Measurements from ENCODE around the gene RIPOR3.
"Not testable (repeated sequence)": the region's sequence is repeated elsewhere in the genome, so short reads cannot be mapped to it uniquely, and the experiment has no call there.

RIPOR3 gene

DNA sequence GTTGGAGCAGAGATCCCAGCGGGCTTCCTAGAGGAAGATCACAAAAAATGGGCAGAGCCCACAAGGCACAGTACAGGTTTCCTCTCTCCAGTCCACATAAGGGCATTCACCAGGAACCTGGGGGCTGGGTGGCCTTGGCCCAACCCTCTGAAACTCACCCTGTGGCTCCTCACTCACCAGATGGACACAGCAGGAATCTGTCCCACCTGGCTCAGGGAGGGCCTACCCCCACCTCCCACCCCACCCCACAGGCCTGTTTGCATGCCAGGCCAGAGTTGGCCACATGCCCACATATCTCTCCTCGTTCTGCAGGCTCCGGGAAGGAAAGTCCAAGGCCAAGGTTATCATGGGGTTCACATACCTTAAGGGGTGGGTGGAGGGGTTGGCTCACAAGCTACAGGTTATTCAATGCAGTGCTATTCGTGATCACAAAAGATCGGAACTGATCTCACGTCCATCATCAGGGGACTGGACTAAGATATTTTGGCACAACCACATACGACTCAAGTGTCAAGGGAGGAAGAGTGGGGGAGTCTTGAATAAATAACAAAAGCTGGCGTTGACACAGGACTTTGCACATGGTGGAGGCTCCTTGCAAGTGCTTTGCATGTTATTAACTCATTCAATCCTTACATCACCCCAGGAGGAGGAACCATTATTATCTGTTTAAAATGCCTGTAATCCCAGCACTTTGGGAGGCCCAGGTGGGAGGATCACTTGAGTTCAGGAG, 13.0 kb downstream of the RIPOR3 start:
- Histone ChIP-seq H3K36me3 (no peaks in the 10 kb centered on the region), H3K9me3 (no peaks in the 10 kb centered on the region), H3K4me1 (no peaks in the 10 kb centered on the region), H3K4me3 (ENCODE audit: low read depth, low read length) (no peak overlapping the region), H3K27me3 (no peaks in the 10 kb centered on the region)
- TF ChIP-seq, protein P1, sequence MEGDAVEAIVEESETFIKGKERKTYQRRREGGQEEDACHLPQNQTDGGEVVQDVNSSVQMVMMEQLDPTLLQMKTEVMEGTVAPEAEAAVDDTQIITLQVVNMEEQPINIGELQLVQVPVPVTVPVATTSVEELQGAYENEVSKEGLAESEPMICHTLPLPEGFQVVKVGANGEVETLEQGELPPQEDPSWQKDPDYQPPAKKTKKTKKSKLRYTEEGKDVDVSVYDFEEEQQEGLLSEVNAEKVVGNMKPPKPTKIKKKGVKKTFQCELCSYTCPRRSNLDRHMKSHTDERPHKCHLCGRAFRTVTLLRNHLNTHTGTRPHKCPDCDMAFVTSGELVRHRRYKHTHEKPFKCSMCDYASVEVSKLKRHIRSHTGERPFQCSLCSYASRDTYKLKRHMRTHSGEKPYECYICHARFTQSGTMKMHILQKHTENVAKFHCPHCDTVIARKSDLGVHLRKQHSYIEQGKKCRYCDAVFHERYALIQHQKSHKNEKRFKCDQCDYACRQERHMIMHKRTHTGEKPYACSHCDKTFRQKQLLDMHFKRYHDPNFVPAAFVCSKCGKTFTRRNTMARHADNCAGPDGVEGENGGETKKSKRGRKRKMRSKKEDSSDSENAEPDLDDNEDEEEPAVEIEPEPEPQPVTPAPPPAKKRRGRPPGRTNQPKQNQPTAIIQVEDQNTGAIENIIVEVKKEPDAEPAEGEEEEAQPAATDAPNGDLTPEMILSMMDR (IDR thresholded peaks at IDR 0.05; ENCODE audit: low read depth, low read length): no peak
- DNase-seq: no peak

DNA sequence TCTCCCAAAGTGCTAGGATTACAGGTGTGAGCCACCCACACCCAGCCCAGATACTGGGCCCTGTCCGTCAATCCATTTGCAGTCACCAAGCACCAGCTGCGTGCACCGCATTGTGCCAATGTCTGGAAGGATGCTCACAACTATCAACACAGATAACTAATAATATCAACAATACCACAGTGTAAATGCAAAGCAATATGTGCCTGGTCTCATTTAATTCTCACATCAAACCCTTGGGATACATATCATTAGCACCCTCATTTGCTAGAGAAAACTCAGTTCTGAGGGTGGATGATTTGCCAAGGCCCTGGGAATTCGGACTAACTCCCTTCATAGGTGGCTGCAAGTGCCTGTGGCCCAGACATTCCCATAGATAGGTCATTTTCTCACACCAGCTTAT, 14.5 kb downstream of the RIPOR3 start:
- DNase-seq: no peak
- no peaks in the 10 kb centered on the region for H3K36me3 ChIP-seq
- no peaks in the 10 kb centered on the region for H3K27me3 ChIP-seq
- H3K4me1 ChIP-seq: no peaks in the 10 kb centered on the region
- H3K4me3 ChIP-seq (ENCODE audit: low read depth, low read length): no peak overlapping the region
- H3K9me3 ChIP-seq: no peaks in the 10 kb centered on the region
- TF ChIP-seq, protein P1 (IDR thresholded peaks at IDR 0.05; ENCODE audit: low read depth, low read length): no peak

- not testable (repeated sequence) for H3K4me1 ChIP-seq; DNase-seq; H3K9me3 ChIP-seq; H3K27me3 ChIP-seq; H3K4me3 ChIP-seq (ENCODE audit: low read depth, low read length); H3K36me3 ChIP-seq
Observed at GRCh38 chr20:50676377-50676731, 15.0 kb downstream of the RIPOR3 start.

- DNase-seq: no peak
- no peaks in the 10 kb centered on the region for H3K9me3 ChIP-seq
- H3K4me1 ChIP-seq: no peaks in the 10 kb centered on the region
- TF ChIP-seq, protein P1 (IDR thresholded peaks at IDR 0.05; ENCODE audit: low read depth, low read length): no peak
- no peak overlapping the region for H3K4me3 ChIP-seq (ENCODE audit: low read depth, low read length)
- H3K27me3 ChIP-seq: no peaks in the 10 kb centered on the region
- no peaks in the 10 kb centered on the region for H3K36me3 ChIP-seq
Observed at GRCh38 chr20:50675671-50676376, 15.5 kb downstream of the RIPOR3 start.

DNA sequence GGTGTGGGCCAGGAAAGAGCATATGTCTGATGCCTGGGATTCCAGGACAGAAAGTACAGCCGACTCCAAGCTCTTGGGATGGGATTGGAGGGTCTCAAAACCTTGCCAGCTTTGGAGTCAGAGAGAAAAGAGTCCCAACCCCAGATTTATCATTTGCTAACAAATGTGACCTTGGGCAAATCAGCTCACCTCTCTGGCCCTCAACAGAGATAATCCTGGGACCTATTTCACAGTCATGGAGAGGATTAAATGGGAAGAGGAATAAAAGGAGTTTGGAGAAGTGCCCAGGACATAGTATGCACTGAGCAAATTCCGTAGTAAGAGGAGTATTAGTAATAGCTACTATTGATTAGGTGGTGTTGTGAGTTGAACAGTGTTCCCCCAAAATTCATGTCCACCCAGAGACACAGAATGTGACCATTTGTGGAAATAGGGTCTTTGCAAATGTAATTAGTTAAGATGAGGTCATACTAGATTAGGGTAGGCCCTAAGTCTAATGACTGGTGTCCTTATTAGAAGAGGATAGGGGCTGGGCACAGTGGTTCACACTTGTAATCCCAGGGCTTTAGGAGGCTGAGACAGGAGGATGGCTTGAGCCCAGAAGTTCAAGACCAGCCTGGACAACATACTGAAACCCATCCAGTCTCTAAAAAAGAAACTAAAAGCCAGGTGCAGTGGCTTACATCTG, 17.1 kb downstream of the RIPOR3 start:
- no peak for DNase-seq
- no peaks in the 10 kb centered on the region for H3K27me3 ChIP-seq
- H3K9me3 ChIP-seq: no peaks in the 10 kb centered on the region
- H3K4me1 ChIP-seq: no peaks in the 10 kb centered on the region
- TF ChIP-seq, protein P1 (IDR thresholded peaks at IDR 0.05; ENCODE audit: low read depth, low read length): no peak
- H3K36me3 ChIP-seq: no peaks in the 10 kb centered on the region
- no peak overlapping the region for H3K4me3 ChIP-seq (ENCODE audit: low read depth, low read length)

- no peaks in the 10 kb centered on the region for H3K27me3 ChIP-seq
- no peaks in the 10 kb centered on the region for H3K9me3 ChIP-seq
- no peak for DNase-seq
- H3K4me1 ChIP-seq: no peaks in the 10 kb centered on the region
- H3K4me3 ChIP-seq (ENCODE audit: low read depth, low read length): no peak overlapping the region
- no peaks in the 10 kb centered on the region for H3K36me3 ChIP-seq
- TF ChIP-seq, protein P1 (IDR thresholded peaks at IDR 0.05; ENCODE audit: low read depth, low read length): no peak
Observed at GRCh38 chr20:50673466-50674137, 17.7 kb downstream of the RIPOR3 start.

Data from BE2C (cell line).